Mucosa of descending colon (tissue), 3 donors: ENCODE data around the gene THSD1. TPM values are rescaled to one million over a fixed set of nuclear protein-coding genes. Genes with fewer than 3 reads are reported as not detected.

Source experiments
- ATAC-seq: fragments of 200-7000 bp; cut with Tn5 transposase; one replicate; pipeline ENCODE4 v1.9.1; 2020; ENCODE audit warnings: mild to moderate bottlenecking, moderate library complexity
- DNase-seq, 3 donors: peaks; one replicate each; pipeline ENCODE4 v3.0.0-alpha.2; 2020
- H3K36me3 ChIP-seq: fragments of 200-600 bp; one replicate; pipeline ENCODE4 v1.8.0; 2021; ENCODE audit warnings: low read depth, mild to moderate bottlenecking
- H3K4me1 ChIP-seq: fragments of 200-600 bp; one replicate; pipeline ENCODE4 v1.8.0; 2021; ENCODE audit warnings: low read depth, mild to moderate bottlenecking
- H3K4me3 ChIP-seq: fragments of 200-600 bp; one replicate; pipeline ENCODE4 v1.8.0; 2021; ENCODE audit warnings: mild to moderate bottlenecking
- H3K9me3 ChIP-seq: fragments of 200-600 bp; one replicate; pipeline ENCODE4 v1.8.0; 2021; ENCODE audit warnings: mild to moderate bottlenecking
- CTCF ChIP-seq: fragments of 200-600 bp; IDR thresholded peaks from one replicate; pipeline ENCODE4 v1.8.0; 2022; ENCODE audit warnings: antibody characterized with exemption, mild to moderate bottlenecking
- intact Hi-C, 2 donors: fragments of 100-400 bp; cut with DNase I in 1 of 2; cut with micrococcal nuclease in 1 of 2; formaldehyde crosslinking; loops; one replicate each; pipeline versions ENCODE4 v1.11.0 to v1.11.1; 2022; cut with DNase I, micrococcal nuclease
- total RNA-seq, 3 donors: library from RNA; stranded (reverse); fragmentation: NEBNext Ultra II Directional in 2 of 3; extraction: Animal tissue kit (Norgen Biotek cat#: 25700) in 2 of 3; gene quantifications; one replicate each; pipeline versions ENCODE4 v1.2.1 to v1.2.4, GENCODE V29; 2021 to 2023
- donor health status: DM: no; HTN: no; CAD: no; lungs with moderate emphysema.
- donor health status: DM: no; HTN: no; CAD: no.
- donor health status: DM: no; HTN: yes; CAD: no.

The THSD1 gene
- total RNA-seq, 3 donors from 2014 or later, result 1.2 to 3.2 (median 2.0) TPM

- no peak for TF ChIP-seq CTCF
- H3K4me3 ChIP-seq, result peak overlapping the region; percentile 94
- H3K4me1 ChIP-seq, result peaks cover 20% of the 10 kb centered on the region
- H3K36me3 ChIP-seq, result no peaks in the 10 kb centered on the region
- intact Hi-C loops, result loop anchor here in 1 of 2 donors (10.0 kb wide), 1 partner anchor 105 kb away; no protein-coding TSS in a partner anchor
- H3K9me3 ChIP-seq, result no peaks in the 10 kb centered on the region
- no peak for DNase-seq
- ATAC-seq, result no peak
Measured at GRCh38 chr13:52449331-52450011, 43.5 kb upstream of the THSD1 start.

- intact Hi-C loops, result no loop called here
- H3K36me3 ChIP-seq, result no peaks in the 10 kb centered on the region
- no peak overlapping the region for H3K4me3 ChIP-seq
- peaks cover 20% of the 10 kb centered on the region for H3K4me1 ChIP-seq
- ATAC-seq (no peak), DNase-seq (no peak)
- no peak for TF ChIP-seq CTCF
- no peaks in the 10 kb centered on the region for H3K9me3 ChIP-seq
Measured at GRCh38 chr13:52447815-52448552, 42.0 kb upstream of the THSD1 start.

GRCh38 chr13:52447354-52447753, 41.4 kb upstream of the THSD1 start:
- no peak for ATAC-seq
- TF ChIP-seq CTCF, result no peak
- no peaks in the 10 kb centered on the region for H3K9me3 ChIP-seq
- peaks cover 20% of the 10 kb centered on the region for H3K4me1 ChIP-seq
- no peak overlapping the region for H3K4me3 ChIP-seq
- no peaks in the 10 kb centered on the region for H3K36me3 ChIP-seq
- intact Hi-C loops, result no loop called here
- no peak for DNase-seq

- no peak for TF ChIP-seq CTCF
- no peak overlapping the region for H3K4me3 ChIP-seq
- H3K4me1 ChIP-seq, result peaks cover 20% of the 10 kb centered on the region
- H3K9me3 ChIP-seq, result no peaks in the 10 kb centered on the region
- no peak for ATAC-seq
- H3K36me3 ChIP-seq, result no peaks in the 10 kb centered on the region
- intact Hi-C loops, result no loop called here
- DNase-seq, result no peak
Measured at GRCh38 chr13:52446265-52446664, 40.3 kb upstream of the THSD1 start.

- ATAC-seq (no peak), DNase-seq (no peak)
- intact Hi-C loops, result no loop called here
- Histone ChIP-seq H3K4me3 (no peak overlapping the region), H3K9me3 (no peaks in the 10 kb centered on the region), H3K36me3 (no peaks in the 10 kb centered on the region), H3K4me1 (no peaks in the 10 kb centered on the region)
- TF ChIP-seq CTCF, result no peak
Measured at GRCh38 chr13:52432456-52432855, 26.5 kb upstream of the THSD1 start.
